ENCODE results near the gene TEKT3.

The TEKT3 gene

DNA sequence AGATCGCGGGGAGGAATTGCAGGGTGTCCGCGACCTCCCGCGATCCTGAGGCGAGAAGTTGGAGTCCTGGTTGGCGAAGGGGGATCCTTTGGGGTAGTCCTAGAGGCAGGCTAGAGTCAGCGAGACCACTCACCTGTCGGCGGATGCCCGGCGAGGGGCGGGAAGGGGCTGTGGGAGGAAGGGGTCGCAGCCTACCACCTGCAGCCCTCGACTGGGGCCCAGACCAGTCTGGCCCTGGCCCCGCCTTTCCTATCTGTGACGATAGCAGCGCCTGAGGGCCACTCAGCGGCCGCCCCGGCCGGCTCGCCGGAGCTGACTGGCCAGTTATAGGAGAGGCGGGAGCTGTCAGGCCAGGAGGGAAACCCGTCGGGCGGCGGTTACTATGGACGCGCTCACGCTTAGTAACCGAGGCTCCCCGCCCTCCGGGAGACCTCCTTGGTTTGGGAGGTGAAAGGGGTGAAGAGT, at the start of gene TEKT3:
Gene TEKT3 (minus strand): TSS at position 213 of the 465 bp plus-strand sequence. CDS start 10,012 bp downstream, outside the sequence.
- DNase-seq (ENCODE audit: low read depth), result no peak

- DNase-seq (ENCODE audit: low read depth), result no peak
Measured at GRCh38 chr17:15388356-15389041, 47.1 kb upstream of the TEKT3 start.

DNA sequence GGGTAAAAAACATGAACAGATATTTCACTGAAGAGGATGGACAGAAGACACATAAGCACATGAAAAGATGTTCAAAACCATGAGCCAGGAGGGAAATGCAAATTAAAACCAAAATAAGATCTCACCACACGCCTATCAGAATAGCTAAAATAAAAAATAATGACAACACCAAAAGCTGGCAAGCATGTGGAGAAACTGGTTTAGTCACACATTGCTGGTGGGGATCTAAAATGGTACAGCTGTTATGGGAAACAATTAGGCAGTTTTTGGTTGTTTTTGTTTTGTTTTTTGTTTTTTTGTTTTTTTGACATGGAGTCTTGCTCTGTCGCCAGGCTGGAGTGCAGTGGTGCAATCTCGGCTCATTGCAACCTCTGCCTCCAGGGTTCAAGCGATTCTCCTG, 44.7 kb upstream of the TEKT3 start:
- DNase-seq (ENCODE audit: low read depth), result no peak

- no peak for DNase-seq (ENCODE audit: low read depth)
Measured at GRCh38 chr17:15385305-15385704, 43.9 kb upstream of the TEKT3 start.

- DNase-seq (ENCODE audit: low read depth), result no peak
Measured at GRCh38 chr17:15384142-15384787, 42.9 kb upstream of the TEKT3 start.

DNA sequence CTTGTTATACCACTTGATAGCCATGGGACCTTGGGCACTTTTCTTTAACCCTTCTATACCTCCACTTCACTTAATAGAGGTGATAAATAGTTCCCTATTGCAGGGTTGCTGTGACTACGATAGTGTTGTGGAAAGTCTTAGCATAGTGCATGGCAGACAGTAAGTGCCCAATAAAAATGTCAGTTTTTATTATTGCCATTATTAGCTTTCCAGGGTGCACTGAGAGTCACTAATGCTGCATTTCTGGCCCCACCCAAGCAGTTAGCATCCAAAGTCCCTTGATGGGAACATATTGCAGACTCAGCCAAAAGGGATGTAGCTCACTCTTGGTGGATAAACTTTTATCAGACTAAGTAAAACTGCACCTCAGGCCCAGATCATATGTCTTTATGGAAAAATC, 41.5 kb upstream of the TEKT3 start:
- no peak for DNase-seq (ENCODE audit: low read depth)

DNA sequence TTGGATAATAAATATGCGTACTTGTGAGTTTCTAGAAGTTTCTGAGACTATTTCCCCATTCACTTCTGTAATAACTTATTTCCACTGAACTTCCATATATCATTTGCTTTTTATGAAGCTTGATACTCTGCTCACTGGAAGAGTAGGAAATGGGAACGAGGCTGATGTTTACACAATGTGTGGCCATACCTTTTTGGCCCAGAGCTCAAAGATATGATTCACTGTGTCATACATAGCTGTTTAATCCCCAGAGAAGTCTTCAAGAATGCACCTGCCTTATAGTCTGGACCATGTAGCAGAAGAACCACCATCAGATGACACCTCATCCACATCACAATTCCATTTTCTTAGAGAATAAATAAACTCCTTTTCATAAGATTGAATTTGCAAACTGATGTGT, 40.3 kb upstream of the TEKT3 start:
- DNase-seq (ENCODE audit: low read depth), result no peak

GRCh38 chr17:15380446-15380845, 39.0 kb upstream of the TEKT3 start:
- DNase-seq (ENCODE audit: low read depth), result no peak

- DNase-seq (ENCODE audit: low read depth), result no peak
Measured at GRCh38 chr17:15379659-15380058, 38.3 kb upstream of the TEKT3 start.

GRCh38 chr17:15378243-15378642, 36.8 kb upstream of the TEKT3 start:
- no peak for DNase-seq (ENCODE audit: low read depth)

- no peak for DNase-seq (ENCODE audit: low read depth)
Measured at GRCh38 chr17:15377616-15378015, 36.2 kb upstream of the TEKT3 start.

GRCh38 chr17:15377200-15377599, 35.8 kb upstream of the TEKT3 start:
- no peak for DNase-seq (ENCODE audit: low read depth)

- DNase-seq (ENCODE audit: low read depth), result no peak
Measured at GRCh38 chr17:15371376-15372130, 30.2 kb upstream of the TEKT3 start.

GRCh38 chr17:15368600-15368999, 27.2 kb upstream of the TEKT3 start:
- DNase-seq (ENCODE audit: low read depth), result no peak

GRCh38 chr17:15366026-15366425, 24.6 kb upstream of the TEKT3 start:
- no peak for DNase-seq (ENCODE audit: low read depth)

- DNase-seq (ENCODE audit: low read depth), result no peak
Measured at GRCh38 chr17:15364615-15365014, 23.2 kb upstream of the TEKT3 start.

DNA sequence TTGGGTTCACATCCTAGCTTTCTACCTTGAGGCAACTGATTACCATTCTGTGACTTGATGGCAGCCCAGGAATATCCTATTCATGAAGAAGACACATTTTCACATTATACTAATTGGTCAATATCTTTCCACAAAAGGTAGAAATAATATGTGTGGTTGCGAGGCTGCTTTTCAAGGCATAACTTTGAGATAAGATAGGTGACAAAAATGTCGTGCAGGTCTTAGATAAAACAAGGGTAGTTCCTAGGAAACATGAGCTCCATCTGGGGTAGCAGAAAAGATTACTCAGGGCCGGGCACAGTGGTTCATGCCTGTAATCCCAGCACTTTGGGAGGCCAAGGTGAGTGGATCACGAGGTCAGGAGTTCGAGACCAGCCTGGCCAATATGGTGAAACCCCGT, 22.3 kb upstream of the TEKT3 start:
- DNase-seq (ENCODE audit: low read depth), result no peak

- no peak for DNase-seq (ENCODE audit: low read depth)
Measured at GRCh38 chr17:15361592-15361991, 20.2 kb upstream of the TEKT3 start.

GRCh38 chr17:15361151-15361550, 19.8 kb upstream of the TEKT3 start:
- no peak for DNase-seq (ENCODE audit: low read depth)

DNA sequence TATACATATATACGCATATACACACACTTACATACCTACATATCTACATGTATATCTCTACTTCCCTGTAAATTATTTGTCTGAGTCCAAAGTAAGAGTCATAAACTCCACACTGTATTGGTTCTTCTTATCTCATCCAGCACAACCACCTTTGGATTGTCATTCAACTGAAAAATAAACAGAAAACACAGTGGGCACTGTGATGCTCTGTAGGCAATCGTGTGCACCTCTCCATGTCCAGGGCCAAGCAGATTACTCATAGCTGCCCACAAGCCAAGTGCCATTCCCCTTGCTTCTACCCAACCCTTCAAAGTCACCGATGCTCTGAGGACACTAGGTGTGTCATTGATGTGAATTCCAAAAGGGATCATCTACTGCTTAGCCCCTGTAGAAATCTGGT, 12.9 kb upstream of the TEKT3 start:
- no peak for DNase-seq (ENCODE audit: low read depth)

DNA sequence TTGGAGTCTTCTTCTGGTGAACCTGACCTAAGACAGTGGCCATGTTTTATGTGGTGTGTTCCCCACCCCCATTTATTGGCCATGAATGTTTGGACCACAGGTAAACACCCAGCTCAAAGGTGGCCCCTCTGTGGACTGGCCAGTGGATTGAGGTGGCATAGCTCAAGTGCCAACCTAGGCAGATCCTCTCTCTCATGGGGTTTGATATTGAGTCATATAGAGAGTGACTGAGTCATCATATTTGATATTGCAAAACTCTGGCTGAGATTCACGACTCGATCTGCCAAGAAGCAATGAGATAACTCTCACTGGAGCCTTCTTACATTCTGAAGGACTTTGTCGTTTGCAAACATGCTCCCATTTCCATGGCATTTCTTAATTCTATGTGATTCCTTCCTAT, 10.5 kb upstream of the TEKT3 start:
- DNase-seq (ENCODE audit: low read depth), result no peak

GRCh38 chr17:15351478-15351840, 10.1 kb upstream of the TEKT3 start:
- DNase-seq (ENCODE audit: low read depth), result no peak

- DNase-seq (ENCODE audit: low read depth), result no peak
Measured at GRCh38 chr17:15350777-15351477, 9.5 kb upstream of the TEKT3 start.

All from activated gamma-delta T cell treated with anti-CD3 and anti-CD28 coated beads, Interleukin-2, amount 50 U/mL, for 16 hours (primary cell).